Mucosa of descending colon (tissue), 3 donors: ENCODE measurements around the gene SIVA1. TPM values are rescaled to one million over a fixed set of nuclear protein-coding genes. Genes with fewer than 3 reads are reported as not detected.

Source experiments
- ATAC-seq: fragments of 200-7000 bp; cut with Tn5 transposase; one replicate; pipeline ENCODE4 v1.9.1; 2020; ENCODE audit warnings: mild to moderate bottlenecking, moderate library complexity
- DNase-seq, 3 donors: peaks; one replicate each; pipeline ENCODE4 v3.0.0-alpha.2; 2020
- H3K36me3 ChIP-seq: fragments of 200-600 bp; one replicate; pipeline ENCODE4 v1.8.0; 2021; ENCODE audit warnings: low read depth, mild to moderate bottlenecking
- H3K4me1 ChIP-seq: fragments of 200-600 bp; one replicate; pipeline ENCODE4 v1.8.0; 2021; ENCODE audit warnings: low read depth, mild to moderate bottlenecking
- H3K4me3 ChIP-seq: fragments of 200-600 bp; one replicate; pipeline ENCODE4 v1.8.0; 2021; ENCODE audit warnings: mild to moderate bottlenecking
- H3K9me3 ChIP-seq: fragments of 200-600 bp; one replicate; pipeline ENCODE4 v1.8.0; 2021; ENCODE audit warnings: mild to moderate bottlenecking
- CTCF ChIP-seq: fragments of 200-600 bp; IDR thresholded peaks from one replicate; pipeline ENCODE4 v1.8.0; 2022; ENCODE audit warnings: antibody characterized with exemption, mild to moderate bottlenecking
- intact Hi-C, 2 donors: fragments of 100-400 bp; cut with DNase I in 1 of 2; cut with micrococcal nuclease in 1 of 2; formaldehyde crosslinking; loops; one replicate each; pipeline versions ENCODE4 v1.11.0 to v1.11.1; 2022; cut with DNase I, micrococcal nuclease
- total RNA-seq, 3 donors: library from RNA; stranded (reverse); fragmentation: NEBNext Ultra II Directional in 2 of 3; extraction: Animal tissue kit (Norgen Biotek cat#: 25700) in 2 of 3; gene quantifications; one replicate each; pipeline versions ENCODE4 v1.2.1 to v1.2.4, GENCODE V29; 2021 to 2023
- donor health status: DM: no; HTN: no; CAD: no; lungs with moderate emphysema.
- donor health status: DM: no; HTN: no; CAD: no.
- donor health status: DM: no; HTN: yes; CAD: no.

The SIVA1 gene
- total RNA-seq, 3 donors from 2014 or later = 38.7 to 82.4 (median 60.4) TPM

GRCh38 chr14:104797115-104798044 is 44.4 kb downstream of the SIVA1 start:
- Histone ChIP-seq H3K9me3 (no peaks in the 10 kb centered on the region), H3K4me3 (no peak overlapping the region), H3K36me3 (no peaks in the 10 kb centered on the region), H3K4me1 (peaks cover 53% of the 10 kb centered on the region)
- intact Hi-C loops = no loop called here
- DNase-seq (peak; percentile 59 to 77 (median 68)), ATAC-seq (peak; percentile 13)
- TF ChIP-seq CTCF = no peak

GRCh38 chr14:104798300-104799243 is 45.6 kb downstream of the SIVA1 start:
- H3K9me3 ChIP-seq = no peaks in the 10 kb centered on the region
- TF ChIP-seq CTCF = no peak
- ATAC-seq (no peak), DNase-seq (no peak)
- peaks cover 52% of the 10 kb centered on the region for H3K4me1 ChIP-seq
- H3K36me3 ChIP-seq = no peaks in the 10 kb centered on the region
- no peak overlapping the region for H3K4me3 ChIP-seq
- intact Hi-C loops = no loop called here

- Histone ChIP-seq H3K4me1 (peaks cover 45% of the 10 kb centered on the region), H3K4me3 (no peak overlapping the region), H3K36me3 (no peaks in the 10 kb centered on the region), H3K9me3 (no peaks in the 10 kb centered on the region)
- DNase-seq (peak in 1 of 3 donors; percentile 30), ATAC-seq (no peak)
- intact Hi-C loops = no loop called here
- no peak for TF ChIP-seq CTCF
Measured at GRCh38 chr14:104799244-104800014, 46.5 kb downstream of the SIVA1 start.

- no peak for TF ChIP-seq CTCF
- peak; percentile 73 for ATAC-seq
- DNase-seq = peak; percentile 92 to 93 (median 92)
- intact Hi-C loops = no loop called here
- Histone ChIP-seq H3K4me1 (peaks cover 42% of the 10 kb centered on the region), H3K36me3 (no peaks in the 10 kb centered on the region), H3K9me3 (no peaks in the 10 kb centered on the region), H3K4me3 (peak overlapping the region; percentile 17)
Measured at GRCh38 chr14:104800015-104800770, 47.2 kb downstream of the SIVA1 start.
